ENCODE results near the gene MARK3.
"Not testable (repeated sequence)": the region's sequence is repeated elsewhere in the genome, so short reads cannot be mapped to it uniquely, and the experiment has no call there.

MARK3 gene

DNA sequence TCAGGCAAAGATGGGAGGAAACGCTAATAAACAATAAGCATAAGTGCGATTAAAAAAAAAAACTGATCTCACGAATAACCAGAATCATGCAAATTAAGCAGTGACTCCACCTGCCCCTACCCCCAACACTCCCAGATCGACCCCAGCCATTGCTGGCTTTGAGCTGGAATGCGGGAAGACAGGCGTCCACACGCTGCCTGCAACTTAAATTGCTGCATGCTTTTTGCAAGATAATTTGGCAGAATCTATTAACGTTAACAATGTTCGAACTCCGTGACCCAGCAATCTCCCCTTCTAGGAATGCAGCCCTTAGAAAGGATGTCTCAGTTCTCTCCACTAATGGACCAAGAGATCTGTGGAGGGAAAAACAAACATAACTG is 138.3 kb downstream of the MARK3 start:
- Histone ChIP-seq H3K27ac (ENCODE audit: low read depth, low read length) (no peak overlapping the region), H3K36me3 (ENCODE audit: insufficient read depth, low read length) (peaks cover 16% of the 10 kb centered on the region), H3K9me3 (ENCODE audit: insufficient read depth, low read depth, low read length) (no peaks in the 10 kb centered on the region), H3K9ac (ENCODE audit: low read depth, low read length) (peak overlapping the region; percentile 59), H3K4me1 (ENCODE audit: insufficient read depth, low read length) (peaks cover 5% of the 10 kb centered on the region), H3K4me3 (ENCODE audit: low read length) (peak overlapping the region; percentile 70), H3K27me3 (ENCODE audit: insufficient read depth, low read length) (peaks cover 21% of the 10 kb centered on the region)
- 31% methylated on average over 10 of the region's 10 CpGs for WGBS

DNA sequence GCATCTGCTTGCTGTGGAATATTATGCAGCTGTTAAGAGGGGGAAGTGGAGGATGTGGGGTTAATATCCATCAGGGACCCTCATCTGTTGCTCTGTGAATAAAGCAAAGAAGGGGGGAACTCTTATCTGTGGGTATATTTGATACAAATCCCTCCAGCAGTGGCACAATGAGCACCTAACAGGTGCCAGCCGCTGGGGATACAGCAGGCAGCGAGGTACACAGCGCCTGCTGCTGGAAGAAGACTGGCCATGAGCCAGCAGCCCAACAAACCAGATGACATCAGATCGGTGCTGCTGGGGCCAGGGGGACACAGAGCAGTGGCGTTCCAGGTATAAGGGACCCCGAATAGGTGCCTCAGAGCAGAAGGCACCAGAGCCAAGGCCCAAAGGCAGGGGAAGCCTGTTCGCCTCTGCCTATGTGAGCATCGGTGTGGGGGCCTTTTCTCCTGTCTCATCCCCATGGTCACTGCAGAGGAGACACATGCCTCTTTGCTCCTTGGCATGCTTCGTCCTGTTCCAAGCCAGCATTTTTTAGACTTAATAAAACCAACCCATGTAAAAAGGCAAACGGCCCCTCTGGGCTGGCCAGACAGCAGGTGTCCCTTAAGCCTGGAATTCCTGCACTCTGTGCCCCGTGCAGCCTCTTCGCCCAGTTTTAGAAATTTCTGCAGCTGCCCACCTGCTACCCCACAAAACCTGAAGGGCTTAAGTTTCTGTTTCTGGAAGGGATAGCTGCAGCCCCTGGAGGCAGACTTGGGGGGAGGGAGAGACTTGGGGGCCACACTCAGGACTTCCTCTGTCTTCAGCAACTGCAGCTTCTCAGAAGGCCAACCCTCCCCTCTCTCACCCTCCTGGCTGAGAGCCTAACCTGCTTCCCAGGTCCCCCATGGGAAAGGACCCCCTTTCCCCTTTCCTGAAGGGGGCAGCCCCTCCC is 139.1 kb downstream of the MARK3 start:
- Histone ChIP-seq H3K27ac (ENCODE audit: low read depth, low read length) (no peak overlapping the region), H3K4me3 (ENCODE audit: low read length) (no peak overlapping the region), H3K27me3 (ENCODE audit: insufficient read depth, low read length) (peaks cover 21% of the 10 kb centered on the region), H3K9ac (ENCODE audit: low read depth, low read length) (no peak overlapping the region), H3K4me1 (ENCODE audit: insufficient read depth, low read length) (peaks cover 5% of the 10 kb centered on the region), H3K36me3 (ENCODE audit: insufficient read depth, low read length) (peaks cover 14% of the 10 kb centered on the region), H3K9me3 (ENCODE audit: insufficient read depth, low read depth, low read length) (no peaks in the 10 kb centered on the region)
- 78% methylated on average over 12 of the region's 12 CpGs for WGBS

- 77% methylated on average over 17 of the region's 17 CpGs for WGBS
- H3K4me1 ChIP-seq (ENCODE audit: insufficient read depth, low read length); H3K4me3 ChIP-seq (ENCODE audit: low read length); H3K9me3 ChIP-seq (ENCODE audit: insufficient read depth, low read depth, low read length); H3K9ac ChIP-seq (ENCODE audit: low read depth, low read length); H3K36me3 ChIP-seq (ENCODE audit: insufficient read depth, low read length); H3K27ac ChIP-seq (ENCODE audit: low read depth, low read length): not testable (repeated sequence)
- H3K27me3 ChIP-seq (ENCODE audit: insufficient read depth, low read length): peaks cover 21% of the 10 kb centered on the region
These were observed 140.4 kb downstream of the MARK3 start for GRCh38 chr14:103525430-103526246.

DNA sequence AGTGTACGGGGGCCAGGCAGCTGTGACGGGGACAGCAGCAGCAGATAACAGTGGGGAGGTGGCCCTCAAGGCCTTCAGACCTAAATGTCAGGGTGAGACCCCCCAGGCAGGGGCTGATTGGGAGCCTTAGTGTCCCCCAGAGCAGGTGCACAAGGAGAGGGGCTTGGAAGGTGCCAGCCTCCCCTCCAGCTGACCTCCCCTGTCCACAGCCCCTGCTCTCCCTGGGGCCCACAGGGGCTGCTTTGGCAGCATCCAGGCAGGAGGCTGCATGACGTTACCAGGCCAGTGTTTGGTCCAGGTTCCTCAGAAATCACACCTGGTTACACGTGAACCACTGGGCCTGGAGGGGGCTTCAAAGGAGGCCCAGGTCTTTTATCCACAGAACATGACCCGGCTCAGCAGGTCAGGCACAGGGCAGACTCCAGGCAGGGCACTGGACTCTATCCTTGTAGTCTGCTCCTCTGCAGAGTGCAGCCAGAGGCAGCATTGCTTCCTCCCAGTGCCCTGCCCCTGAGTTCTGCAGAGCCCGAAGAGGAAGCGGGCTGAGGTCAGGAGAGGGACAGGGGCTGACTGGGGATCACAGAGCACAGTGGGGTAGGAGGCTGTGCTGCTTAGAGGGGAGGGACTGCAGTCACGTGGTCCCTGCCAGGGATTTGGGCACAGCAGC is 141.2 kb downstream of the MARK3 start:
- Histone ChIP-seq H3K27ac (ENCODE audit: low read depth, low read length) (no peak overlapping the region), H3K27me3 (ENCODE audit: insufficient read depth, low read length) (peaks cover 21% of the 10 kb centered on the region), H3K9ac (ENCODE audit: low read depth, low read length) (no peak overlapping the region), H3K4me3 (ENCODE audit: low read length) (no peak overlapping the region), H3K4me1 (ENCODE audit: insufficient read depth, low read length) (peaks cover 7% of the 10 kb centered on the region), H3K9me3 (ENCODE audit: insufficient read depth, low read depth, low read length) (no peaks in the 10 kb centered on the region), H3K36me3 (ENCODE audit: insufficient read depth, low read length) (no peaks in the 10 kb centered on the region)
- WGBS: 85% methylated on average over 8 of the region's 8 CpGs

- Histone ChIP-seq H3K4me1 (ENCODE audit: insufficient read depth, low read length) (peaks cover 7% of the 10 kb centered on the region), H3K36me3 (ENCODE audit: insufficient read depth, low read length) (no peaks in the 10 kb centered on the region), H3K27me3 (ENCODE audit: insufficient read depth, low read length) (peaks cover 21% of the 10 kb centered on the region), H3K9ac (ENCODE audit: low read depth, low read length) (no peak overlapping the region), H3K27ac (ENCODE audit: low read depth, low read length) (no peak overlapping the region), H3K9me3 (ENCODE audit: insufficient read depth, low read depth, low read length) (no peaks in the 10 kb centered on the region), H3K4me3 (ENCODE audit: low read length) (no peak overlapping the region)
- WGBS: no CpG with 5 or more reads among the region's 1 CpG
These were observed 141.7 kb downstream of the MARK3 start for GRCh38 chr14:103526914-103527248.

- H3K4me1 ChIP-seq (ENCODE audit: insufficient read depth, low read length): peaks cover 7% of the 10 kb centered on the region
- no peaks in the 10 kb centered on the region for H3K9me3 ChIP-seq (ENCODE audit: insufficient read depth, low read depth, low read length)
- H3K9ac ChIP-seq (ENCODE audit: low read depth, low read length): no peak overlapping the region
- WGBS: 86% methylated on average over 14 of the region's 14 CpGs
- 0 out of 2 replicates have a peak, but pooled peaks cover 6% of the 10 kb centered on the region for H3K36me3 ChIP-seq (ENCODE audit: insufficient read depth, low read length)
- peak overlapping the region; percentile 98; the same call in 1 of the 2 replicates for H3K4me3 ChIP-seq (ENCODE audit: low read length)
- H3K27me3 ChIP-seq (ENCODE audit: insufficient read depth, low read length): peaks cover 21% of the 10 kb centered on the region
- H3K27ac ChIP-seq (ENCODE audit: low read depth, low read length): no peak overlapping the region
These were observed 142.4 kb downstream of the MARK3 start for GRCh38 chr14:103527408-103528145.

DNA sequence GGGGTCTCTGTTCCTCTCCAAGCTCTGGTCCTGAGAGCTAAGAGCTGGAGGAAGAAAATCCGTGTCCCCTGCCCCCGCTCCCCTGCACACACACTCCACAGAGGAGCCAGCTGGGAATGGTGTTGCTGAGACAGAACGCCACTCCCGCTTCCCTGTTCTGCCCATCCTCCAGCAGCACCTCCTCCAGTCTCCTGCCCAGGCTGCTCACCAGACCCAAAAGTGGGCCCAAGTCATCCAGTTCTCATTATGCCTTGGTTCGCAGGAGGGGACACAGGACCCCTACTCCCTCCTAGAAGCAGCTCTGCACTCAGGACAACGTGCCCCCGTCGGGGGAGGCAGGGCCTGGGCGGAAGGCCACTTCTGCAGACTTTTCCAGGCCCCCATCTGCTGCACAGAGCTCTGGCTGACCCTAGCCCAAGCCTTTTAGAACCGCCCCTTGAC is 143.0 kb downstream of the MARK3 start:
- Histone ChIP-seq H3K4me1 (ENCODE audit: insufficient read depth, low read length) (peaks cover 7% of the 10 kb centered on the region), H3K36me3 (ENCODE audit: insufficient read depth, low read length) (0 out of 2 replicates have a peak, but pooled peaks cover 9% of the 10 kb centered on the region), H3K4me3 (ENCODE audit: low read length) (peak overlapping the region; percentile 98), H3K9ac (ENCODE audit: low read depth, low read length) (peak overlapping the region; percentile 82), H3K27me3 (ENCODE audit: insufficient read depth, low read length) (peaks cover 17% of the 10 kb centered on the region), H3K9me3 (ENCODE audit: insufficient read depth, low read depth, low read length) (no peaks in the 10 kb centered on the region), H3K27ac (ENCODE audit: low read depth, low read length) (no peak overlapping the region)
- WGBS: 66% methylated on average over 10 of the region's 10 CpGs

GRCh38 chr14:103528587-103529382 is 143.6 kb downstream of the MARK3 start, which contains the start of gene TRMT61A:
TRMT61A (plus strand) TSS chr14:103529196; CDS start chr14:103529979, 783 bp downstream.
- peaks cover 11% of the 10 kb centered on the region for H3K27me3 ChIP-seq (ENCODE audit: insufficient read depth, low read length)
- peak within 1 kb of the TSS; percentile 91 for H3K9ac ChIP-seq (ENCODE audit: low read depth, low read length)
- WGBS: 5% methylated on average over 69 of the region's 70 CpGs
- no peaks in the 10 kb centered on the region for H3K9me3 ChIP-seq (ENCODE audit: insufficient read depth, low read depth, low read length)
- peaks cover 2% of the 10 kb centered on the region; the same call in 1 of the 2 replicates for H3K4me1 ChIP-seq (ENCODE audit: insufficient read depth, low read length)
- peak within 1 kb of the TSS; percentile 85 for H3K27ac ChIP-seq (ENCODE audit: low read depth, low read length)
- H3K4me3 ChIP-seq (ENCODE audit: low read length): peak within 1 kb of the TSS; percentile 98
- H3K36me3 ChIP-seq (ENCODE audit: insufficient read depth, low read length): peaks cover 12% of the 10 kb centered on the region; the same call in 1 of the 2 replicates

DNA sequence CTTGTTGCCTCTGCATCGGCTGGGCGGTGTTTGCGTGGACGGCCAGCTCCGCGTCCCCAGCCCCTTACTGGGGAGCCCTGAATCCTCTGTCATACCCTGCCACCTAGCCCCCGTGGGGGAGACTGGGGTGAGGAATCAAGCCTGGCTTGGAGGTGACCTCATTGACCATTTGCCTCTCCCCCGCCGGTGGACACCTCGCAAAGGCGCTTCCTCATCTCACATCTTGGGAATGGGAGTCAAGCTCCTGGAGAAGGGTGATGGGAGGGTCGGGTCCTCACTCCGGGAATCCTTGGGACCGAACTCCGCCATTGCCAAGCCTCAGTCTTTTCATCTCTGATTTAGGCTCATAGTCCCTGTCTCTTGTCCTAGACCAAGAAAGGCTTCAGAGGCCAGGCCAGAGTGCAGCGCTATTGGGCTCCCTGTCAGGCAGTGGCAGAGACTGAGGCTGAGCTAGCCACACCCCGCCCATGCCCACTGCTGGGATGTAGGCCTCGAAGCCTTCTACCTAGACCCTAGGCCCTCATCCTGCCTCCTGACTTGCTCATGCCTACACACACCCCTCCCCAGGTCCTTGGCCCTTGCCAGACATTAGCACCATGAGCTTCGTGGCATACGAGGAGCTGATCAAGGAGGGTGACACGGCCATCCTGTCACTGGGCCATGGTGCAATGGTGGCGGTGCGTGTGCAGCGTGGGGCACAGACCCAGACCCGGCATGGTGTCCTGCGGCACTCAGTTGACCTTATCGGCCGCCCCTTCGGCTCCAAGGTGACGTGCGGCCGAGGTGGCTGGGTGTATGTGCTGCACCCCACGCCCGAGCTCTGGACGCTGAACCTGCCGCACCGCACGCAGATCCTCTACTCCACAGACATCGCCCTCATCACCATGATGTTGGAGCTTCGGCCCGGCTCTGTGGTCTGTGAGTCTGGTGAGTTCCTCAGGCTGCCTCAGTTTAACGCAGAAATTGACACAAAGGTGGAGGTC is 144.5 kb downstream of the MARK3 start:
- peaks cover 2% of the 10 kb centered on the region for H3K27me3 ChIP-seq (ENCODE audit: insufficient read depth, low read length)
- H3K4me3 ChIP-seq (ENCODE audit: low read length): peak overlapping the region; percentile 98
- H3K9ac ChIP-seq (ENCODE audit: low read depth, low read length): peak overlapping the region; percentile 91
- peaks cover 17% of the 10 kb centered on the region; the same call in 1 of the 2 replicates for H3K36me3 ChIP-seq (ENCODE audit: insufficient read depth, low read length)
- H3K27ac ChIP-seq (ENCODE audit: low read depth, low read length): peak overlapping the region; percentile 35; the same call in 1 of the 2 replicates
- WGBS: 55% methylated on average over 42 of the region's 42 CpGs
- peaks cover 2% of the 10 kb centered on the region; the same call in 1 of the 2 replicates for H3K4me1 ChIP-seq (ENCODE audit: insufficient read depth, low read length)
- H3K9me3 ChIP-seq (ENCODE audit: insufficient read depth, low read depth, low read length): no peaks in the 10 kb centered on the region
